HG03575 (cell line): ENCODE data around the gene CAMSAP3.

Experiments used
- ATAC-seq: cut with Tn5 transposase; IDR thresholded peaks from one replicate; pipeline ENCODE4 v1.9.1; 2021; ENCODE audit not compliant: unreplicated experiment, insufficient number of reproducible peaks, low FRiP score; ENCODE audit errors: extremely low read depth

CAMSAP3 gene

GRCh38 chr19:7623725-7624603 lies 28.3 kb downstream of the CAMSAP3 start:
- no peak for ATAC-seq

DNA sequence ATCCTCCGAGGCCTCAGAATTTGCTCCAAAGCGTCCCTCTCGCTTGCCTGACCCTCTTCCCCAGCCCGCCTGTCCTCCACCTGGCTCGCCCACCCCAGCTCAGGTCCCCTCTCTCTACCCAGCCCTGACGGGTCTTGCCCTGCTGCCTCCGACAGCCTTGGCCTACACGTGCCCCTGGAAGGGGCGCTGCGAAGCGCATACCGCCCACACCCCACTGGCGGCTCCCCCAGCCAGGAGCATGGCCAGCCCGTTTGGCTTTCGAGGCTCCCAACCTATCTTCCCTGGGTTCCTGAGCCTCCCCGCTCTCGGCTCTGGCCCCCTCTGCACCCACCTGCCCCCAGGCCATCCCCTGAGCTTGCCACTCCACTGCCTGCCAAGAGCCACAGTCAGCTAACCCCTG lies 29.1 kb downstream of the CAMSAP3 start:
- no peak for ATAC-seq

GRCh38 chr19:7625763-7626372 lies 30.2 kb downstream of the CAMSAP3 start:
- no peak for ATAC-seq

- no peak for ATAC-seq
Measured at GRCh38 chr19:7627166-7627565, 31.5 kb downstream of the CAMSAP3 start.

GRCh38 chr19:7628589-7629311 lies 33.1 kb downstream of the CAMSAP3 start:
- ATAC-seq, result no peak

DNA sequence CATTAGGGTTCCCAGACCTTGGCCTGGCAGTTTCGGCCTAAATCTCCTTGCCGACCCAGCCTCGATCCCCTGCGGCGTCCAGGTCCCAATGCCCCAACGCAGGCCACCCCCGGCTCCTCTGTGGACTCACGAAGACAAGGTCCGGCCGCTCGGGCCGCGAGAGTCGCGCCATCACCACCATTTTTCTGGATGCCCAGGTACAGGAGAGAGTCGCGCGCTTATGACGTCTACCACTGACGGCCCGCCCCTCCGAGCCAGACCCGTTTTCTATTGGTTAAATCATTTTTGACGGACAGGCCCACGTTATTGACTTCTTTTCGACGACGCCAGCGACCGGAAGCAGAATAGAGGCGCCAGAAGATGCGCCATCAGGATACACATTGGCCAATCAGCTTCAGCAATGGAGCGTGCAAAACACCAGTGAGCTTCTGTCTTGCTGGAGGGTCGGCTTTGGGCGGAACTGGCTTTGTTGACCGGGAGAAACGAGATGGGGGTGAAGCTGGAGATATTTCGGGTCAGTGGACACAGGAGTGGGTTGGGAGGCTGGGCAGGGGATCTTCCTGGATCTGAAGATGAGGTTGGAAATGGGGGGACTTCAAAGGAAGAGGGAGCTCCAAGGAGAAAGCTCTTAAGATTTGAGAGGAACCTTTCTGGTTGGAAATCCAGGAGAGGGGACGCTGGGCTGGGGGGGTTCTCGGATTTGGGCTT lies 33.8 kb downstream of the CAMSAP3 start, which contains the start of the genes PET100 and XAB2:
TSS of gene PET100 (plus strand) at position 447 of the 708 bp plus-strand sequence. CDS start at position 488, 41 bp downstream.
TSS of gene XAB2 (minus strand) at position 199 of the 708 bp plus-strand sequence. CDS start at position 181, 18 bp downstream.
- ATAC-seq, result no peak

- ATAC-seq, result no peak
Measured at GRCh38 chr19:7631577-7631976, 35.9 kb downstream of the CAMSAP3 start.

GRCh38 chr19:7632340-7633203 lies 36.9 kb downstream of the CAMSAP3 start:
- no peak for ATAC-seq

DNA sequence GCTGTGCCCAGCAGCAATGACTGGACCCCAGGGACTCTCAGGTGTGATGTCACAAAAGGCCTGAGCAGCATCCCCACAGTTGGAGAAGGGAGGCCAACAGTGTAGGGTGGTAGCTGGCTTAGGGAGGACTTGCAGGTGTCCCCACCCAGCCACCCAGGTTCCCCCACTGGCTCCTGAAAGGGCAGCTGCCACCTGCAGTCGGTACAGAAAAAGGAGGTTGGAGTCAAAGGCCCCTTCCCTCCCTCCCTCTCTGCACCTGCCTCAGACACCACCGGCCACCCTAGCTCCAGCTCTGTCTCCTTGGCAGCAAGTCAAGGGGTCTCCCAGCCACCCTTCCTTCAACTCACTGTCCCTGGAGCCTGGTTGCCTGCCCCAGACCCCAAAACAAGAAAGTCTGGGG lies 38.0 kb downstream of the CAMSAP3 start, which contains the start of gene PCP2:
TSS of gene PCP2 (minus strand) at position 22 of the 400 bp plus-strand sequence. CDS start 262 bp downstream, outside the sequence.
- no peak for ATAC-seq

GRCh38 chr19:7635670-7636069 lies 40.0 kb downstream of the CAMSAP3 start:
- no peak for ATAC-seq

- ATAC-seq, result no peak
Measured at GRCh38 chr19:7636317-7636690, 40.6 kb downstream of the CAMSAP3 start.

- ATAC-seq, result no peak
Measured at GRCh38 chr19:7636691-7637373, 41.2 kb downstream of the CAMSAP3 start, which contains the start of gene STXBP2. Gene STXBP2 (plus strand): TSS chr19:7637110. CDS start chr19:7637150, 40 bp downstream.

GRCh38 chr19:7637374-7638256 lies 42.0 kb downstream of the CAMSAP3 start:
- no peak for ATAC-seq

GRCh38 chr19:7638802-7639465 lies 43.3 kb downstream of the CAMSAP3 start:
- ATAC-seq, result no peak

DNA sequence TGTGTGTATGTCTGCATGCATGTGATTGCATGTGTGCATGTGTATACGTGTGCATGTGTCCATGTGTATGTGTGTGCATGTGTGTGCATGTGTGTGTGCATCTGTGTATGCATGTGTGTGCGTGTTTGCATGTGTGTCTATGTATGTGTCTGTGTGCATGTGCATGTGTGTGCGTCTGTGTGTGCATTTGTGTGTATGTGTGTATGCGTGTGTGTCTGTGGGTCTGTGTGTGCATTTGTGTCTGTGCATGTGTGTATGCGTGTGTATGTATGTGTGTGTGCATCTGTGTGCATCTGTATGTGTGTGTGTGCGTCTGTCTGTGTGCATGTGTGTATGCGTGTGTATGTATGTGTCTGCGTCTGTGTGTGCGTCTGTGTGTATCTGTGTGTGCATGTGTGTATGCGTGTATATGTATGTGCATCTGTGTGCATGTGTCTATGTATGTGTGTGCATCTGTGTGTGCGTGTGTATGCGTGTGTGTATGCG lies 44.2 kb downstream of the CAMSAP3 start:
- ATAC-seq, result no peak

DNA sequence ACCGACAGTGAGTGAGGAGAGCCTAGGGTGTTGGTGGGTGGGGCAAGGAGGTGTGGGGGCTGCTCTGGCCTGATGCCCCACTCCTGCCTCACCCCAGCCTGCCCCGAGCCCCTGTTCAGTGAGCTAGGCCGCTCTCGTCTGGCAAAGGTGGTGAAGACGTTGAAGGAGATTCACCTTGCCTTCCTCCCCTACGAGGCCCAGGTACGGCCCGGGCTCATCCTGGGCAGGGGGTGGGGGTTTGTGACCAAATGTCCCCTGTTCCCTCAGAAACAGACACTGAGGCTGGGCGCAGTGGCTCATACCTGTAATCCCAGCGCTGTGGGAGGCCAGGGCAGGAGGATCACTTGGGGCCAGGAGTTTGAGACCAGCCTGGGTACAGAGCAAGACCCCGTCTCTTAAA lies 45.1 kb downstream of the CAMSAP3 start:
- ATAC-seq, result no peak
